ENCODE data around the gene PAX5. TPM values are rescaled to one million over a fixed set of nuclear protein-coding genes. Genes with fewer than 3 reads are reported as not detected.

PAX5 gene
- total RNA-seq, 1 experiment from 2014 or later, result not detected

DNA sequence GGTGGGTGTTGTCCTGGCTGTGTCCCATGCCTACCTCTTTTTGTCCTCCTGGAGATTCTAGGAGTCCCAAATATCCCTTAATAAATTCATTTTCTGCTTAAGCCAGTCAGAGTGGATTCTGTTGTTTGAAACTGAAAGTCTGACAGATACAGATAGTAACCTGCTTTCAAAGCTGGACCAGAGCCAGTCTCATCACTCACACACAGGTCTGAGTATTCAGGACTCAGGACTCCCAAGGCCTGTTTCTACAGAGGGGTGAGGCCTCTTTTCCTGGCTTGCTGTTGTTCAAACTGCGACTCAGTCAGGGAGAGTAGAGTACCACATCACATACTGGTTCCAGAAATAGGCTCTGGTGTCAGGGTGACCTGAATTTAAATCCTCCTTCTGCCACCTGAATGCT, 190.1 kb downstream of the PAX5 start:
- ChIA-PET CTCF (no interaction called here), POLR2A (ENCODE audit: unreplicated experiment) (no interaction called here)
- intact Hi-C loops (cut with micrococcal nuclease; ENCODE audit: unreplicated experiment), result no loop called here
- H3K27me3 ChIP-seq (ENCODE audit: insufficient read depth, low read depth), result peaks cover 37% of the 10 kb centered on the region
- no peaks in the 10 kb centered on the region for H4K20me1 ChIP-seq (ENCODE audit: insufficient read depth)
- H3K79me2 ChIP-seq (ENCODE audit: low read depth), result no peaks in the 10 kb centered on the region
- DNase-seq, result no peak
- no peak overlapping the region for H3K4me2 ChIP-seq
- H3K4me3 ChIP-seq, result no peak overlapping the region
- H2AFZ ChIP-seq, result no peak overlapping the region
- TF ChIP-seq EZH2 (IDR thresholded peaks at IDR 0.05; ENCODE audit: low read depth), result no peak
- no peaks in the 10 kb centered on the region for H3K9me3 ChIP-seq (ENCODE audit: insufficient read depth, low read depth)
- no peaks in the 10 kb centered on the region for H3F3A ChIP-seq (ENCODE audit: insufficient read depth, low read depth)
- no peak overlapping the region for H3K27ac ChIP-seq
- H3K9me2 ChIP-seq (ENCODE audit: insufficient read depth), result no peaks in the 10 kb centered on the region
- no peaks in the 10 kb centered on the region for H3K36me3 ChIP-seq (ENCODE audit: low read depth)
- H3K4me1 ChIP-seq (replicated peaks; ENCODE audit: insufficient read depth), result no peaks in the 10 kb centered on the region
- no TSS peak for BruUV-seq (replicated peaks)

DNA sequence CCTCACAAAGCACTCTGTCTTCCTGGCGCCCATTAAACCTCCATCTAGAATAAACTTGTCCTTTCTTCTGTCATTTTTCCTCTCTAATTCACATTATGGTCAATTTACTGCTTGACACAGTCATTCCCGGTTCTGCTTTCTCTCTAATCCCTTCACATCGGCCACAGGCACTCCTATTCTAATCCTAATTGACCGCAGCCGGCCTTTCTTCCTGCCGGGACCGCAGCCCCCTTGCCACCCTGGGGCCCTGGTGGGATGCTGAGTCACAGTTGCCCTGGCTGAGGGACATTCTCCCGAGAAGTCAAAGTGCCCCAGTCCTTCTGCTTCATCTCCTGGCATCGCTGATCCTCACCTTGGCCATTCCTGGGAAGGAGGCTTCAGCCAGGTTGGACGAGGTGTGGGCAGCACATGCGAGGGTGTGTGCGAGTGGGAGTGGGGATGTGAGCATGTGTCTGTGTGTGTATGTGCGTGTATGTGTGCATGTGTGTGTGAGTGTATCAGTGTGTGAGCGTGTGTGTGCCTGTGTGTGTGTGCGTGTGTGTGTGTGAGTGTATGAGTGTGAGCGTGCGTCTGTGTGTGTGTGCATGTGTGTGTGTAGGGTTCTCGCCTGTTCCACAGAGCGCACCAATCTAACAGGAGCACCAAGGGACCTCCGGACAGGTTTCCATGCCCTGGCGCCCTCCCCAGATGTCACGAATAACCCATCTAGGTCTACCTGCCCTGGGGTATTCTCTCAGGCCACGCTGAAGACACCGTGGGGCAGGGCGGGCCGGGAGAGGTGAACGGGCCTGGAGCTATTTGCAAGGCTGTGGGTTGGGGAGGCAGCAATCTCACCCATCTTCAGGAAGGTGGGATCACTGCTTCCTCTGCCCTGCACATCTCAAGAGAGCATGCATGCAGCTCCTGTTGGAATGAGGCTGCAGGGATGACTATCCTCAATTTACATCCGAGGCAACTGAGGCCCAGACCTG, 191.2 kb downstream of the PAX5 start:
- TF ChIP-seq, protein P1, sequence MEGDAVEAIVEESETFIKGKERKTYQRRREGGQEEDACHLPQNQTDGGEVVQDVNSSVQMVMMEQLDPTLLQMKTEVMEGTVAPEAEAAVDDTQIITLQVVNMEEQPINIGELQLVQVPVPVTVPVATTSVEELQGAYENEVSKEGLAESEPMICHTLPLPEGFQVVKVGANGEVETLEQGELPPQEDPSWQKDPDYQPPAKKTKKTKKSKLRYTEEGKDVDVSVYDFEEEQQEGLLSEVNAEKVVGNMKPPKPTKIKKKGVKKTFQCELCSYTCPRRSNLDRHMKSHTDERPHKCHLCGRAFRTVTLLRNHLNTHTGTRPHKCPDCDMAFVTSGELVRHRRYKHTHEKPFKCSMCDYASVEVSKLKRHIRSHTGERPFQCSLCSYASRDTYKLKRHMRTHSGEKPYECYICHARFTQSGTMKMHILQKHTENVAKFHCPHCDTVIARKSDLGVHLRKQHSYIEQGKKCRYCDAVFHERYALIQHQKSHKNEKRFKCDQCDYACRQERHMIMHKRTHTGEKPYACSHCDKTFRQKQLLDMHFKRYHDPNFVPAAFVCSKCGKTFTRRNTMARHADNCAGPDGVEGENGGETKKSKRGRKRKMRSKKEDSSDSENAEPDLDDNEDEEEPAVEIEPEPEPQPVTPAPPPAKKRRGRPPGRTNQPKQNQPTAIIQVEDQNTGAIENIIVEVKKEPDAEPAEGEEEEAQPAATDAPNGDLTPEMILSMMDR (conservative IDR thresholded peaks at IDR 0.05), result no peak
- no peak for TF ChIP-seq EZH2 (IDR thresholded peaks at IDR 0.05; ENCODE audit: low read depth)
- Histone ChIP-seq H3K4me2 (no peak overlapping the region), H3K27me3 (ENCODE audit: insufficient read depth, low read depth) (peaks cover 39% of the 10 kb centered on the region), H3F3A (ENCODE audit: insufficient read depth, low read depth) (no peaks in the 10 kb centered on the region), H3K79me2 (ENCODE audit: low read depth) (no peaks in the 10 kb centered on the region), H3K27ac (no peak overlapping the region), H3K9me2 (ENCODE audit: insufficient read depth) (no peaks in the 10 kb centered on the region), H3K9me3 (ENCODE audit: insufficient read depth, low read depth) (no peaks in the 10 kb centered on the region), H4K20me1 (ENCODE audit: insufficient read depth) (no peaks in the 10 kb centered on the region), H3K4me3 (no peak overlapping the region), H2AFZ (no peak overlapping the region), H3K36me3 (ENCODE audit: low read depth) (no peaks in the 10 kb centered on the region), H3K4me1 (replicated peaks; ENCODE audit: insufficient read depth) (no peaks in the 10 kb centered on the region)
- POLR2A ChIA-PET (ENCODE audit: unreplicated experiment), result no interaction called here
- intact Hi-C loops (cut with micrococcal nuclease; ENCODE audit: unreplicated experiment), result no loop called here
- no TSS peak for BruUV-seq (replicated peaks)
- no peak for DNase-seq
- CTCF ChIA-PET, result no interaction called here

DNA sequence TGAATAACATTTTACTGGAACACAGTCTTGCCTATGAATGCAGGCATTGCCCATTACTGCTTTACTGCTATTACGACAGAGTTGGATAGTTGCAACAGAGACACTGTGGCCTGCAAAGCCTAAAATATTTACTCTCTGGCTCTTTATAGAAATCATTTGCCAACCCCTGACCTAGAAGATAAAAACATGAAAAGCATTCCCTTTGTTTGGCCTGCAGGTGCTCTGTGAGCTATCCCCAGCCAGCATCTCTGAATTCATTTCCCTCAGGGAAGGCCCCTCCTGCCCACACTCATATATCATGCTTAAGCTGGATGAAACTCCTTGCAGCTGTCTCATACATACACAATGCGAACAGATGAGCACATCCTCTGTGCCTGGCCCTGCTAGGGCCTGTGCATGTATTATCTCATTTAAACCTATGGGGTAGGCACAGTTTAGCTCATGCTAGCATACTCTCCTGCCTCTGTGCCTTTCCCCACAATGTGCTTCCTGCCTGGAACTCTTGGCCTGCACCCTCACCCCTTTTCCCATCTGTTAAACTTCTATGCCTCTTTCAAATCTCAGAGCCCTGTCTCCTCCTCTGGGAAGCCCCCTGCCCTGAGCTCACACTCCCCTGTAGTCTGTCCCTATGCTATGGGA, 193.1 kb downstream of the PAX5 start:
- Histone ChIP-seq H2AFZ (no peak overlapping the region), H3K9me2 (ENCODE audit: insufficient read depth) (no peaks in the 10 kb centered on the region), H3K4me1 (replicated peaks; ENCODE audit: insufficient read depth) (no peaks in the 10 kb centered on the region), H3K27ac (no peak overlapping the region), H3K9me3 (ENCODE audit: insufficient read depth, low read depth) (no peaks in the 10 kb centered on the region), H3K79me2 (ENCODE audit: low read depth) (no peaks in the 10 kb centered on the region), H3K4me2 (no peak overlapping the region), H3F3A (ENCODE audit: insufficient read depth, low read depth) (no peaks in the 10 kb centered on the region), H4K20me1 (ENCODE audit: insufficient read depth) (no peaks in the 10 kb centered on the region), H3K27me3 (ENCODE audit: insufficient read depth, low read depth) (peaks cover 35% of the 10 kb centered on the region), H3K36me3 (ENCODE audit: low read depth) (no peaks in the 10 kb centered on the region), H3K4me3 (no peak overlapping the region)
- ChIA-PET CTCF (no interaction called here), POLR2A (ENCODE audit: unreplicated experiment) (interaction anchor here (0.6 kb wide), 1 partner anchor 127 kb away, joined by 4 read pairs; no protein-coding TSS in a partner anchor)
- no peak for TF ChIP-seq EZH2 (IDR thresholded peaks at IDR 0.05; ENCODE audit: low read depth)
- TF ChIP-seq, protein P1 (conservative IDR thresholded peaks at IDR 0.05), result no peak
- BruUV-seq (replicated peaks), result no TSS peak
- intact Hi-C loops (cut with micrococcal nuclease; ENCODE audit: unreplicated experiment), result no loop called here
- DNase-seq, result no peak
